GM10248 (cell line): ENCODE measurements around the gene MYO10.

ENCODE experiments used
- CTCF ChIA-PET: fragments of 300-600 bp; sonication (Branson Sonifier 250); formaldehyde crosslinking; extraction: SDS; loops from one replicate; lab custom pipeline; 2021; ENCODE audit warnings: antibody characterized with exemption; lab: Yijun Ruan, JAX
- POLR2A ChIA-PET: fragments of 350-650 bp; sonication (Branson Sonifier 250); formaldehyde crosslinking; extraction: SDS; loops from one replicate; lab custom pipeline; 2020; ENCODE audit warnings: antibody characterized with exemption; lab: Yijun Ruan, JAX
- DNase-seq: peaks from one replicate; pipeline ENCODE4 v3.0.0; 2012; ENCODE audit errors: extremely low spot score
- CTCF ChIP-seq: IDR thresholded peaks from 2 replicates; pipeline ENCODE4 v1.5.1; 2012; ENCODE audit warnings: mild to moderate bottlenecking, low read depth; ENCODE audit errors: extremely low read depth, missing control alignments, control extremely low read depth

MYO10 gene

GRCh38 chr5:16679190-16679589 is 256.9 kb downstream of the MYO10 start:
- POLR2A ChIA-PET: no interaction called here
- TF ChIP-seq CTCF: no peak
- CTCF ChIA-PET: no interaction called here

GRCh38 chr5:16675806-16676205 is 260.3 kb downstream of the MYO10 start:
- ChIA-PET CTCF (interaction anchor here (1.0 to 1.8 kb wide), 2 partner anchors 11 to 14 kb away, joined by 3 to 7 read pairs; no protein-coding TSS in a partner anchor), POLR2A (no interaction called here)
- no peak for DNase-seq
- no peak for TF ChIP-seq CTCF

More at GRCh38 chr5:16679190-16679589, 256.9 kb downstream of the MYO10 start:
- DNase-seq: no peak

- no peak for DNase-seq
- no peak for TF ChIP-seq CTCF
- POLR2A ChIA-PET: no interaction called here
- CTCF ChIA-PET: no interaction called here
These were observed 261.3 kb downstream of the MYO10 start for GRCh38 chr5:16674750-16675149.

- CTCF ChIA-PET: no interaction called here
- DNase-seq: no peak
- POLR2A ChIA-PET: no interaction called here
- no peak for TF ChIP-seq CTCF
These were observed 262.6 kb downstream of the MYO10 start for GRCh38 chr5:16673241-16674201.

GRCh38 chr5:16671208-16671607 is 264.9 kb downstream of the MYO10 start:
- ChIA-PET POLR2A (no interaction called here), CTCF (interaction anchor here (1.7 kb wide), 1 partner anchor 14 kb away, joined by 3 read pairs; no protein-coding TSS in a partner anchor)
- no peak for TF ChIP-seq CTCF
- DNase-seq: no peak

GRCh38 chr5:16669776-16670175 is 266.3 kb downstream of the MYO10 start:
- TF ChIP-seq CTCF: no peak
- POLR2A ChIA-PET: no interaction called here
- CTCF ChIA-PET: interaction anchor here (0.7 to 1.7 kb wide), 2 partner anchors 11 to 13 kb away, joined by 3 read pairs; no protein-coding TSS in a partner anchor
- DNase-seq: no peak
